ENCODE results near the gene KIF21A.

The KIF21A gene

DNA sequence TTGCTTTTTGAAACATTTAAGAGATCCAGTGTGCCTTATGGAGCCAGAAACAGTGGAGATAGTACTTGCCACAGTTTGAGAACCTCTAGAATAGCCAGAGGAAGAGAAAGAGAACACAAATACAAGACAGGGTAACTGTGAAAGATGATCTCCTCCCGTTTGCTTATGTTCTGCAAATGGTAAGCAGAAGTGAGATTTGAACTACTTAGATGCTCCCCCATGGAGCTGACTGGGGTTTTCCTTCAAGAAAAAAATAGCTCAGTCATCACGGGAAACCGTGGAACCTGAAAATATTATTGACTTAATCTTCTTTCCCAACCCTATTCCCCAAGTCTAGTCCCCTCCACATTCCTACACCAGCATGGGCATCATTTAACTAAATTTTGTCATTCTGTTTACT is 87.1 kb downstream of the KIF21A start:
- TF ChIP-seq, protein P1, sequence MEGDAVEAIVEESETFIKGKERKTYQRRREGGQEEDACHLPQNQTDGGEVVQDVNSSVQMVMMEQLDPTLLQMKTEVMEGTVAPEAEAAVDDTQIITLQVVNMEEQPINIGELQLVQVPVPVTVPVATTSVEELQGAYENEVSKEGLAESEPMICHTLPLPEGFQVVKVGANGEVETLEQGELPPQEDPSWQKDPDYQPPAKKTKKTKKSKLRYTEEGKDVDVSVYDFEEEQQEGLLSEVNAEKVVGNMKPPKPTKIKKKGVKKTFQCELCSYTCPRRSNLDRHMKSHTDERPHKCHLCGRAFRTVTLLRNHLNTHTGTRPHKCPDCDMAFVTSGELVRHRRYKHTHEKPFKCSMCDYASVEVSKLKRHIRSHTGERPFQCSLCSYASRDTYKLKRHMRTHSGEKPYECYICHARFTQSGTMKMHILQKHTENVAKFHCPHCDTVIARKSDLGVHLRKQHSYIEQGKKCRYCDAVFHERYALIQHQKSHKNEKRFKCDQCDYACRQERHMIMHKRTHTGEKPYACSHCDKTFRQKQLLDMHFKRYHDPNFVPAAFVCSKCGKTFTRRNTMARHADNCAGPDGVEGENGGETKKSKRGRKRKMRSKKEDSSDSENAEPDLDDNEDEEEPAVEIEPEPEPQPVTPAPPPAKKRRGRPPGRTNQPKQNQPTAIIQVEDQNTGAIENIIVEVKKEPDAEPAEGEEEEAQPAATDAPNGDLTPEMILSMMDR (IDR thresholded peaks at IDR 0.05; ENCODE audit: insufficient read depth, low read depth, low read length, missing control alignments), result no peak
- peak; percentile 30 for DNase-seq (ENCODE audit: low read depth)
- H3K4me3 ChIP-seq (ENCODE audit: low read depth, low read length), result no peak overlapping the region

DNA sequence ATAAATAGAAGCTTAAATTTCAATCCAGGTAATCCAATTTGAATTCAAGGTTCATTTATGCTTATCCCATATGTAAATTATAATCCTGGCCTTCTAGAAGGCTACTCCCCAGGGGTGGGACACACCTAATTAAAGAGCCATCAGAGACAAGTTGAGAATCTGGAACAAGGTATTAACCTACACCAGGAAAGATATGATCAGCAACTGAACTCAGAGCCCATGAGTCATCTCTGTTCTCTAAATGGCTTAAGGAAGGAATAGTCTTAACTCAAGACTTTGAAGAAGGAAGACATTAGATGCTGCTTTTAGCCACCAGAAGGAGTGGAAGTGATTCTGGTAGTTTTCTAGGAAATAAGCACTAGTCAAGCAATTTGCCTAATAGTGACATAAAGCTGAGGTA is 88.0 kb downstream of the KIF21A start:
- DNase-seq (ENCODE audit: low read depth), result no peak
- TF ChIP-seq, protein P1 (IDR thresholded peaks at IDR 0.05; ENCODE audit: insufficient read depth, low read depth, low read length, missing control alignments), result no peak
- no peak overlapping the region for H3K4me3 ChIP-seq (ENCODE audit: low read depth, low read length)

GRCh38 chr12:39352471-39353017 is 90.4 kb downstream of the KIF21A start:
- TF ChIP-seq, protein P1 (IDR thresholded peaks at IDR 0.05; ENCODE audit: insufficient read depth, low read depth, low read length, missing control alignments), result no peak
- no peak overlapping the region for H3K4me3 ChIP-seq (ENCODE audit: low read depth, low read length)
- no peak for DNase-seq (ENCODE audit: low read depth)

DNA sequence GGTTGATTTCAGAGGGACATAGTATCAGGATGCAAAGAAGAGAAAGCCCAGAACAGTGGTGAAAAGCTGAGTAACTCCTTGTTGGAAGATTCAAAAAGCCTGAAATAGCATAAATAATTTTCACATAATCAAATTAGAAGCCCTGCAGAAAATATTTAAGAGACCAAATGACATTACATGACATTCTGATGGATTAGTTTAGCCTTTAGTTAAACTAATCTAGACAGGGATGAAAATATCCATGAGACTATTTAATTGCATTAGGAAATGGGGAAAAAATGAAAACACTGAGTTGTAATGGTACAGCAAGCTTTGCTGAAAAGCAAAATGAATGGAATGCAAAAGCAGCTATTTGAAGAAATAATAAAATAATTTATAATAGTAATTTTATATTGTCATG is 91.8 kb downstream of the KIF21A start:
- no peak overlapping the region for H3K4me3 ChIP-seq (ENCODE audit: low read depth, low read length)
- TF ChIP-seq, protein P1 (IDR thresholded peaks at IDR 0.05; ENCODE audit: insufficient read depth, low read depth, low read length, missing control alignments), result no peak
- DNase-seq (ENCODE audit: low read depth), result no peak

- DNase-seq (ENCODE audit: low read depth), result no peak
- TF ChIP-seq, protein P1 (IDR thresholded peaks at IDR 0.05; ENCODE audit: insufficient read depth, low read depth, low read length, missing control alignments), result no peak
These were observed 93.8 kb downstream of the KIF21A start for GRCh38 chr12:39348941-39349626.

DNA sequence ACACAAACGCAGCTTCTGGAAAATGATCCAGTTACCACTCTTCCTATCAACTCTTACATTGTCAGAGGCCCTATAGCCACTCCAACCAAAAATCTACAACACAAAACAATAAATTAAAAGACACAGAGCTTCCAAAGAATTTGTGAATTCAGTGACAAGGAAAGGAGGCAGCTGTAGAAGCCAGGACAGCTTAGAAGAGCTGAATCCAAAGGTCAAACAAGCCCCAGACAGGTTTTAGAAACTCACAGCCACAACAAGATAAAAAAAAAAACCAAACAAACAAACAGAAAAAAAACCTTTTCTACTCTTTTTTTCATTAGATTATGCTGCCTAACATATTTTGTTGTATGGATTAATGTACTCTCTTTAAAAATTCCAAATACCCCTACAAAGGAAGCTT is 94.4 kb downstream of the KIF21A start:
- no peak overlapping the region for H3K4me3 ChIP-seq (ENCODE audit: low read depth, low read length)
- no peak for DNase-seq (ENCODE audit: low read depth)
- TF ChIP-seq, protein P1 (IDR thresholded peaks at IDR 0.05; ENCODE audit: insufficient read depth, low read depth, low read length, missing control alignments), result no peak

More at GRCh38 chr12:39348941-39349626, 93.8 kb downstream of the KIF21A start:
- H3K4me3 ChIP-seq (ENCODE audit: low read depth, low read length), result no peak overlapping the region

- TF ChIP-seq, protein P1 (IDR thresholded peaks at IDR 0.05; ENCODE audit: insufficient read depth, low read depth, low read length, missing control alignments), result no peak
- H3K4me3 ChIP-seq (ENCODE audit: low read depth, low read length), result no peak overlapping the region
- DNase-seq (ENCODE audit: low read depth), result no peak
These were observed 98.0 kb downstream of the KIF21A start for GRCh38 chr12:39344926-39345325.
